Adipose tissue (tissue), 3 donors: ENCODE measurements around the gene RASSF5. TPM values are rescaled to one million over a fixed set of nuclear protein-coding genes. Genes with fewer than 3 reads are reported as not detected.

Experiments
- H3K27ac ChIP-seq: one replicate; pipeline ENCODE4 v1.5.1; 2013; ENCODE audit warnings: low read depth, low read length
- WGBS, 3 donors: extraction: QIAGEN DNeasy Blood & Tissue Kit; methylation state at CpG; one replicate each; pipeline ENCODE4 v1.1.7; 2013; 5-methylcytosine and 5-hydroxymethylcytosine counted together
- polyA plus RNA-seq, 3 donors: library from polyadenylated mRNA; stranded (reverse); fragments of 200-250 nt; gene quantifications; one replicate each; pipeline ENCODE4 v1.2.3, GENCODE V29; 2013
- donor health status: healthy with polysubstance abuse.
- donor health status: Bipolar disorder and iron deficiency.
- donor health status: healthy.

Gene RASSF5
- polyA plus RNA-seq, 3 donors = 6.1 to 7.4 (median 6.9) TPM

- WGBS, 3 donors = 38 to 44% (median 40%) methylated on average over 15 of the region's 15 CpGs
- no peak overlapping the region for H3K27ac ChIP-seq
Measured at GRCh38 chr1:206508130-206508889, 979 bp downstream of the RASSF5 start.

GRCh38 chr1:206508956-206509355 is 1.6 kb downstream of the RASSF5 start:
- WGBS, 3 donors = 26 to 47% (median 45%) methylated on average over 6 of the region's 6 CpGs
- H3K27ac ChIP-seq = no peak overlapping the region

GRCh38 chr1:206509612-206510257 is 2.4 kb downstream of the RASSF5 start:
- WGBS, 3 donors = 72 to 90% (median 84%) methylated on average over 12 of the region's 12 CpGs

GRCh38 chr1:206510371-206510770 is 3.0 kb downstream of the RASSF5 start:
- 82 to 95% (median 93%) methylated on average over 5 of the region's 5 CpGs for WGBS, 3 donors
- no peak overlapping the region for H3K27ac ChIP-seq

More at GRCh38 chr1:206509612-206510257, 2.4 kb downstream of the RASSF5 start:
- H3K27ac ChIP-seq = no peak overlapping the region

GRCh38 chr1:206511362-206512057 is 4.2 kb downstream of the RASSF5 start:
- 80 to 86% (median 81%) methylated on average over 14 of the region's 14 CpGs for WGBS, 3 donors
- H3K27ac ChIP-seq = no peak overlapping the region

GRCh38 chr1:206512058-206512850 is 4.9 kb downstream of the RASSF5 start:
- 50 to 60% (median 57%) methylated on average over 14 of the region's 14 CpGs for WGBS, 3 donors
- H3K27ac ChIP-seq = no peak overlapping the region

- no peak overlapping the region for H3K27ac ChIP-seq
- 83 to 90% (median 88%) methylated on average over 4 of the region's 4 CpGs for WGBS, 3 donors
Measured at GRCh38 chr1:206512851-206513180, 5.5 kb downstream of the RASSF5 start.

GRCh38 chr1:206513312-206514111 is 6.2 kb downstream of the RASSF5 start:
- WGBS, 3 donors = 37 to 55% (median 50%) methylated on average over 11 of the region's 11 CpGs
- no peak overlapping the region for H3K27ac ChIP-seq

- WGBS, 3 donors = 53 to 68% (median 58%) methylated on average over 5 of the region's 5 CpGs
- no peak overlapping the region for H3K27ac ChIP-seq
Measured at GRCh38 chr1:206514813-206515387, 7.6 kb downstream of the RASSF5 start.

GRCh38 chr1:206516728-206516990 is 9.3 kb downstream of the RASSF5 start:
- no peak overlapping the region for H3K27ac ChIP-seq
- 63 to 94% (median 87%) methylated on average over 5 of the region's 5 CpGs for WGBS, 3 donors

- no peak overlapping the region for H3K27ac ChIP-seq
- 83 to 89% (median 87%) methylated on average over 8 of the region's 8 CpGs for WGBS, 3 donors
Measured at GRCh38 chr1:206517784-206518183, 10.5 kb downstream of the RASSF5 start.

GRCh38 chr1:206518206-206518605 is 10.9 kb downstream of the RASSF5 start:
- 76 to 94% (median 90%) methylated on average over 18 of the region's 18 CpGs for WGBS, 3 donors
- H3K27ac ChIP-seq = no peak overlapping the region

- WGBS, 3 donors = 87 to 92% (median 92%) methylated on average over 6 of the region's 6 CpGs
- H3K27ac ChIP-seq = no peak overlapping the region
Measured at GRCh38 chr1:206518743-206519142, 11.4 kb downstream of the RASSF5 start.

- no peak overlapping the region for H3K27ac ChIP-seq
- 29 to 88% (median 84%) methylated on average over 5 of the region's 5 CpGs for WGBS, 3 donors
Measured at GRCh38 chr1:206521127-206521526, 13.8 kb downstream of the RASSF5 start.

GRCh38 chr1:206521694-206522402 is 14.5 kb downstream of the RASSF5 start:
- WGBS, 3 donors = 81 to 84% (median 81%) methylated on average over 8 of the region's 8 CpGs
- H3K27ac ChIP-seq = no peak overlapping the region

- WGBS, 3 donors = 64 to 76% (median 69%) methylated on average over 5 of the region's 5 CpGs
- no peak overlapping the region for H3K27ac ChIP-seq
Measured at GRCh38 chr1:206524739-206525364, 17.5 kb downstream of the RASSF5 start.
